LNCAP (cell line): Measurements from ENCODE around the gene NHSL1.

Experiments
- TF ChIP-seq, protein P1 (sequence below): fragments of 450-650 bp; IDR thresholded peaks from 2 replicates; pipeline ENCODE4 v1.5.1; 2017; ENCODE audit warnings: mild to moderate bottlenecking

The NHSL1 gene, protein sequence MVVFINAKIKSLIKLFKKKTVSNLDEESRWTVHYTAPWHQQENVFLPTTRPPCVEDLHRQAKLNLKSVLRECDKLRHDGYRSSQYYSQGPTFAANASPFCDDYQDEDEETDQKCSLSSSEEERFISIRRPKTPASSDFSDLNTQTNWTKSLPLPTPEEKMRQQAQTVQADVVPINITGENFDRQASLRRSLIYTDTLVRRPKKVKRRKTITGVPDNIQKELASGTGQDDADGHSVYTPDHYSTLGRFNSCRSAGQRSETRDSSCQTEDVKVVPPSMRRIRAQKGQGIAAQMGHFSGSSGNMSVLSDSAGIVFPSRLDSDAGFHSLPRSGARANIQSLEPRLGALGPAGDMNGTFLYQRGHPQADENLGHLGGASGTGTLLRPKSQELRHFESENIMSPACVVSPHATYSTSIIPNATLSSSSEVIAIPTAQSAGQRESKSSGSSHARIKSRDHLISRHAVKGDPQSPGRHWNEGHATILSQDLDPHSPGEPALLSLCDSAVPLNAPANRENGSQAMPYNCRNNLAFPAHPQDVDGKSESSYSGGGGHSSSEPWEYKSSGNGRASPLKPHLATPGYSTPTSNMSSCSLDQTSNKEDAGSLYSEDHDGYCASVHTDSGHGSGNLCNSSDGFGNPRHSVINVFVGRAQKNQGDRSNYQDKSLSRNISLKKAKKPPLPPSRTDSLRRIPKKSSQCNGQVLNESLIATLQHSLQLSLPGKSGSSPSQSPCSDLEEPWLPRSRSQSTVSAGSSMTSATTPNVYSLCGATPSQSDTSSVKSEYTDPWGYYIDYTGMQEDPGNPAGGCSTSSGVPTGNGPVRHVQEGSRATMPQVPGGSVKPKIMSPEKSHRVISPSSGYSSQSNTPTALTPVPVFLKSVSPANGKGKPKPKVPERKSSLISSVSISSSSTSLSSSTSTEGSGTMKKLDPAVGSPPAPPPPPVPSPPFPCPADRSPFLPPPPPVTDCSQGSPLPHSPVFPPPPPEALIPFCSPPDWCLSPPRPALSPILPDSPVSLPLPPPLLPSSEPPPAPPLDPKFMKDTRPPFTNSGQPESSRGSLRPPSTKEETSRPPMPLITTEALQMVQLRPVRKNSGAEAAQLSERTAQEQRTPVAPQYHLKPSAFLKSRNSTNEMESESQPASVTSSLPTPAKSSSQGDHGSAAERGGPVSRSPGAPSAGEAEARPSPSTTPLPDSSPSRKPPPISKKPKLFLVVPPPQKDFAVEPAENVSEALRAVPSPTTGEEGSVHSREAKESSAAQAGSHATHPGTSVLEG (N-terminal part only)

DNA sequence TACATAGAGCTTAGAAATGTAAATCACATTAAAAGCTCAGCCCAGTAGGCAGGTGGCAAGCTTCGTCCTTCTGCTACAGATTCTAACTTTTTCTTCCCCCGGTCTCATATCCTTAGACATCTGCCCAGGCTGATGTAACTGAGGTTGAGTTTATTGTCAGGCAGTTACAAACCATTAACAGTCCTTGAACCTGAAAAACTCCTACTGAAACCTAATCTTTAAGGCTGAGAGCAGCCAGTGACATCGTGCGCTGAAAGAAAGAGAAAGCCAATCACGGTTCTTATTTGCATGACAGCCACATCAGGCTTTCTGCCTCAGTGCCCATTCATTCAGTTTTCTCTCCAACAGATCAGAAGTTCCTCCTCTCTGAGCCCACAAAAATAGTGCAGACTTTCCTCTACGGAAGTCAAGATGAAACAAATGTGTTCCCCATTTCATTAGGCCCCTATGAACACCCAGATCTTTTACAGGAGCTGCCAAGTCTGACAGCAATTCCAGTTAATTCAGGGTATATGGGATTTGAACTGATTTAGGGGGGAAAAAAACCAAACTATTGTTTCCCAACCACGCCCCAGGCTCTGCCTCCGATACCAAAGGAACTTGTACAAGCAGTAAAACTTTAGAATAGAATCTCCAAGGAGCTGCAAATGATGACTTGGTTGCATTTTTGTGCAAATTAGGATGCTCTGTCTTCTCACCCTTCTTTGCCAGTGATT lies at the start of gene NHSL1:
Gene NHSL1, minus strand, starts transcription at position 192 of the 716 bp plus-strand sequence. CDS start 204 bp downstream, outside the sequence.
- TF ChIP-seq, protein P1, sequence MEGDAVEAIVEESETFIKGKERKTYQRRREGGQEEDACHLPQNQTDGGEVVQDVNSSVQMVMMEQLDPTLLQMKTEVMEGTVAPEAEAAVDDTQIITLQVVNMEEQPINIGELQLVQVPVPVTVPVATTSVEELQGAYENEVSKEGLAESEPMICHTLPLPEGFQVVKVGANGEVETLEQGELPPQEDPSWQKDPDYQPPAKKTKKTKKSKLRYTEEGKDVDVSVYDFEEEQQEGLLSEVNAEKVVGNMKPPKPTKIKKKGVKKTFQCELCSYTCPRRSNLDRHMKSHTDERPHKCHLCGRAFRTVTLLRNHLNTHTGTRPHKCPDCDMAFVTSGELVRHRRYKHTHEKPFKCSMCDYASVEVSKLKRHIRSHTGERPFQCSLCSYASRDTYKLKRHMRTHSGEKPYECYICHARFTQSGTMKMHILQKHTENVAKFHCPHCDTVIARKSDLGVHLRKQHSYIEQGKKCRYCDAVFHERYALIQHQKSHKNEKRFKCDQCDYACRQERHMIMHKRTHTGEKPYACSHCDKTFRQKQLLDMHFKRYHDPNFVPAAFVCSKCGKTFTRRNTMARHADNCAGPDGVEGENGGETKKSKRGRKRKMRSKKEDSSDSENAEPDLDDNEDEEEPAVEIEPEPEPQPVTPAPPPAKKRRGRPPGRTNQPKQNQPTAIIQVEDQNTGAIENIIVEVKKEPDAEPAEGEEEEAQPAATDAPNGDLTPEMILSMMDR = no peak

DNA sequence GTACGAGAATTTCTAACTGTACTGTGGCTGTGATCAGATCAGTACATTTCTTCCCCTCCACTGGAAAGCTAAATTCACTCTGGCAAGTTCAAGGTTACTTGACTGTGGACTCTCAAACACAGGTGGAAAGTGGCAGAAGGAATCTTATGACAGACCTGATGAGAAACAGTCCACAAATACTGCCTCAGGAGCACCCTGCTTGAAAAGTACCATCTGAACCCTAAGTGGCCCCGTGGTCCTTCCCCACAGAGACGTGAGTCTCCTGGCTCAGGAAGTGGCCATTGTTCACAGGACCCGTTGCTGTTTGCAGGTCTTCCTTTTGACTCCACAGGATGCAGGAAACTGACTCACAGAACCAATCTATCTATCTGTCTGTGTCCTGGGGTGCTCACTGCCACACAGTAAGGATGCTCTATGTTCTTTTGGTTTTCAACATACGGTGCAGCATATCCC lies 47.5 kb upstream of the NHSL1 start:
- TF ChIP-seq, protein P1 = no peak

DNA sequence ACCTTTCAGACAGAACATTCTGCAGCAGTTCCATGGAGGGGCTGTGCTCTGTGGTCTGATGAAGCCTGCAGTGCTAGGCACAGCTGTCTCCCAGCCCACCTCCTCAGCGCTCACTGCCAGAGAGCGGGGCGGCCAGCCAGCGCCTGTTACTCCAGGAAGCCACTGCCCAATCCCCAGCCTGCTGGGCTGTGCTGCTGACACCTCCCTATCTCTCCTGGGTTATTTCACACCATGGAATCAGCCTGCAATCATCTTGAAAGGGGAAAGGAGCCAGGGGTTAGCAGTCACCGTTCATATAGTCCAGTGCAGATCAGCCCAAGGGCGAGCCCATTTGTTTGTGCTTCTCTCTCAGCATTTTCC lies 46.3 kb upstream of the NHSL1 start:
- TF ChIP-seq, protein P1 = no peak

DNA sequence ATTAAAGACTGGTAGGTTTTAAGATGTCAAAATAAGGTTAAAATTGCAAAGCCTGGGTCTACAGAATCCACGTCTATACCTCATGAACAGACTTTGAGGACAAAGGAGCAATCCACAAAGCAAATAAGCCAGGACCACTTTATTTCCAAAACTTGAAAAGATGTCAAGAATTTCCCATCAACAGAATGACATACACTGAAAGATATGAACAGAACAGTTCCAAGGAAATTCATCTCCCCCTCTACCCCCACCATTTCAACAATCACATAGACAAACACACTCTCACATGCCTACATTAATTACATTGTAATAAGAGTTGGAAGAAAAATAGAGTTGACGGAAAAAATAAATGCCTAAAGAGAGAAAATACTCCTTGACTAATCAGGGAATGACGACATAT lies 45.2 kb upstream of the NHSL1 start:
- TF ChIP-seq, protein P1 = no peak

DNA sequence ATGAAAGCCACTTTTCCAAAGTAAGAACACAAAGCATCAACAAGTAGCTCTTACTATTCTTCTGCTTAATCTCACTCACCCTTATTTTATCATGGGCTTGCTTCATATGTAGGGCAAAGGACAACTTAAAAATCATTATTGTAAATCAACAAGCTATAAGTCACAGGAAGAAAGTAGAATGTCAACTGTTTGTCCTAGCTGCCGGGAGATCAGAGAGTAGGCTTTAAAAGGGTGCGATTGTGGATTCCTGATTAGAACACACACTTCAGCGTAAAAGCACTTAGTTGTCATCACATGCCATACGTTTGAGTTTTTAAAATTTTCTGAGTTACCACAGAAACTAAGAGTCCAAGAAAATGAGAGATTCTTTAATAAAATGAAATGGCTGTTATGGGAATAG lies 44.4 kb upstream of the NHSL1 start:
- TF ChIP-seq, protein P1 = no peak

DNA sequence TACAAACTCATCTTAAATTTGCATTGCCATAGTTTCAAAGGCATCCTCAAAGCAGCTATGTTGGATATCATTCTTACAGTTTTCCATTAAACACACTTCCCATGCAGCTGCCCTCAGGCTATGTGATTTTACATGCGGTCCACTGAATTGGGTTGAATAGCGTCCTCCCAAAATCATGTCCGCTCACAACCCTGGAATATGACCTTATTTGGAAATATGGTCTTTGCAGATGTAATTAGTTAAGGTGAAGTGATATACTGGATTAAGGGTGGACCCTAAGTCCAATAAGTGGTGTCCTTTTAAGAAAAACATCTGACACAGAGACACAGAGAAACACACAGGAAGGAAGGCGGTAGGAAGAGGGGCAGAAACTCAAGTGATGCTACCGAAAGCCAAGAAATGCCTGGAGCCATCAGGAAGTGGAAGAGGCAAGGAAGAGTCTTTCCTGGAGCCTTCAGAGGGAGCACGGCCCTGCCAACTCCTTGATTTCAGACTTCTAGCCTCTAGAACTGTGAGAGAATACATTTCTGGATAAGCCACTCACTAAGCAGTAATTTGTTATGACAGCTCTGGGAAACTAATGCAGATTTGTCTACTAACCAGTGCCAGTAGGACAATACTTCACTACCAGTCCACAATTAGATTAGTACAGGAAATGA lies 42.7 kb upstream of the NHSL1 start:
- TF ChIP-seq, protein P1 = no peak
